ENCODE data around the gene KDF1. TPM values are rescaled to one million over a fixed set of nuclear protein-coding genes. Genes with fewer than 3 reads are reported as not detected.

KDF1 gene
- total and polyA plus RNA-seq, 2 of the 13 experiments (the other 11 are each of a cell fraction or from before 2014, with no cell fraction given) = 1.9 to 4.9 TPM

DNA sequence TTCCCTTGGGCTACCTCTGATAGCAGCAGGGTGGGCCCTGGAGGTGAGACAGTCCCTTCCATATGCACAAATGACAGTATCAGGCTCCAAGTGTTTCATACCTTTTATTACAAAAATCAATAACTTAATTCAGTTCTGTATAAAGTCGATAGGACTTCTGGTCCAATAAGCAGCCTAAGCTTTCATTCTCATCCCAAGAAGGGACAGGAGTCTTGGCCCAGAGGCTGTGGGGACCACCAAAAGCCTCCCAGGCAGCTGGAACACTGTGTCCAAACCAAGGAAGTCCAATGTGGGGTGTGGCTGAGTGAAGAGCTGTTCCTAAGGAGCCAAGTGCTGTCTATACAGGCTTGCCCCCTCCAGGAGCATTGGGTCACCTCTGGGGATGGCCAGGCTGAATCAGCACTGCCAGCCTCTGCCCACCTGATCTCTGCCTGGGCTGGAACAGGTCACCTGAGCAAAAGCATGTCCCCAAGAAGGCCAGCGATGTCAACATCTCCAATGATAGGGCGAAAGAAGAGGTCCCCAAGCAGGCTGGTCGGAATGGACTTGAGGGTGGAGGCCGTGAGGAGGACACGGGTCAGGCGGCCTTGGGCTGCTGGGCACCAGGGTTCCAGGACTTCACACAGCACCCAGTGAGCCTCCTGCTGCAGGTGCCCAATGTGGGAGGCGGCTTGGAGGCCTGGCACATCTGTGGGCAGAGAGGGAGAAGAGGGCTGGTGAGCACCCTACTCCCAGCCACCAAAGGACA lies 48.7 kb downstream of the KDF1 start (continued):
- TF ChIP-seq, protein P1, sequence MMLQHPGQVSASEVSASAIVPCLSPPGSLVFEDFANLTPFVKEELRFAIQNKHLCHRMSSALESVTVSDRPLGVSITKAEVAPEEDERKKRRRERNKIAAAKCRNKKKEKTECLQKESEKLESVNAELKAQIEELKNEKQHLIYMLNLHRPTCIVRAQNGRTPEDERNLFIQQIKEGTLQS (CRISPR knock-in tag; IDR thresholded peaks at IDR 0.05) = no peak
- TF ChIP-seq KLF13 (CRISPR knock-in tag; IDR thresholded peaks at IDR 0.05) (no peak), ZNF350 (CRISPR knock-in tag; IDR thresholded peaks at IDR 0.05; ENCODE audit: borderline replicate concordance, low read depth) (no peak), ZSCAN20 (CRISPR knock-in tag; IDR thresholded peaks at IDR 0.05; ENCODE audit: borderline replicate concordance) (no peak), ZNF407 (CRISPR knock-in tag; IDR thresholded peaks at IDR 0.05; ENCODE audit: not compliant biosample characterization) (no peak), ZNF138 (CRISPR knock-in tag; IDR thresholded peaks at IDR 0.05; ENCODE audit: low read depth) (no peak), ZNF563 (CRISPR knock-in tag; IDR thresholded peaks at IDR 0.05) (peak; percentile 50; the same call in 1 of the 2 replicates), ZNF264 (CRISPR knock-in tag; IDR thresholded peaks at IDR 0.05) (no peak), IKZF4 (CRISPR knock-in tag; IDR thresholded peaks at IDR 0.05; ENCODE audit: borderline replicate concordance, low read depth, not compliant biosample characterization) (no peak), ZMYM3 (CRISPR knock-in tag; IDR thresholded peaks at IDR 0.05) (no peak), ZNF557 (CRISPR knock-in tag; IDR thresholded peaks at IDR 0.05) (no peak)
- TF ChIP-seq, protein P2, sequence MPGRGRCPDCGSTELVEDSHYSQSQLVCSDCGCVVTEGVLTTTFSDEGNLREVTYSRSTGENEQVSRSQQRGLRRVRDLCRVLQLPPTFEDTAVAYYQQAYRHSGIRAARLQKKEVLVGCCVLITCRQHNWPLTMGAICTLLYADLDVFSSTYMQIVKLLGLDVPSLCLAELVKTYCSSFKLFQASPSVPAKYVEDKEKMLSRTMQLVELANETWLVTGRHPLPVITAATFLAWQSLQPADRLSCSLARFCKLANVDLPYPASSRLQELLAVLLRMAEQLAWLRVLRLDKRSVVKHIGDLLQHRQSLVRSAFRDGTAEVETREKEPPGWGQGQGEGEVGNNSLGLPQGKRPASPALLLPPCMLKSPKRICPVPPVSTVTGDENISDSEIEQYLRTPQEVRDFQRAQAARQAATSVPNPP (CRISPR knock-in tag; IDR thresholded peaks at IDR 0.05) = no peak
- TF ChIP-seq, protein P3, sequence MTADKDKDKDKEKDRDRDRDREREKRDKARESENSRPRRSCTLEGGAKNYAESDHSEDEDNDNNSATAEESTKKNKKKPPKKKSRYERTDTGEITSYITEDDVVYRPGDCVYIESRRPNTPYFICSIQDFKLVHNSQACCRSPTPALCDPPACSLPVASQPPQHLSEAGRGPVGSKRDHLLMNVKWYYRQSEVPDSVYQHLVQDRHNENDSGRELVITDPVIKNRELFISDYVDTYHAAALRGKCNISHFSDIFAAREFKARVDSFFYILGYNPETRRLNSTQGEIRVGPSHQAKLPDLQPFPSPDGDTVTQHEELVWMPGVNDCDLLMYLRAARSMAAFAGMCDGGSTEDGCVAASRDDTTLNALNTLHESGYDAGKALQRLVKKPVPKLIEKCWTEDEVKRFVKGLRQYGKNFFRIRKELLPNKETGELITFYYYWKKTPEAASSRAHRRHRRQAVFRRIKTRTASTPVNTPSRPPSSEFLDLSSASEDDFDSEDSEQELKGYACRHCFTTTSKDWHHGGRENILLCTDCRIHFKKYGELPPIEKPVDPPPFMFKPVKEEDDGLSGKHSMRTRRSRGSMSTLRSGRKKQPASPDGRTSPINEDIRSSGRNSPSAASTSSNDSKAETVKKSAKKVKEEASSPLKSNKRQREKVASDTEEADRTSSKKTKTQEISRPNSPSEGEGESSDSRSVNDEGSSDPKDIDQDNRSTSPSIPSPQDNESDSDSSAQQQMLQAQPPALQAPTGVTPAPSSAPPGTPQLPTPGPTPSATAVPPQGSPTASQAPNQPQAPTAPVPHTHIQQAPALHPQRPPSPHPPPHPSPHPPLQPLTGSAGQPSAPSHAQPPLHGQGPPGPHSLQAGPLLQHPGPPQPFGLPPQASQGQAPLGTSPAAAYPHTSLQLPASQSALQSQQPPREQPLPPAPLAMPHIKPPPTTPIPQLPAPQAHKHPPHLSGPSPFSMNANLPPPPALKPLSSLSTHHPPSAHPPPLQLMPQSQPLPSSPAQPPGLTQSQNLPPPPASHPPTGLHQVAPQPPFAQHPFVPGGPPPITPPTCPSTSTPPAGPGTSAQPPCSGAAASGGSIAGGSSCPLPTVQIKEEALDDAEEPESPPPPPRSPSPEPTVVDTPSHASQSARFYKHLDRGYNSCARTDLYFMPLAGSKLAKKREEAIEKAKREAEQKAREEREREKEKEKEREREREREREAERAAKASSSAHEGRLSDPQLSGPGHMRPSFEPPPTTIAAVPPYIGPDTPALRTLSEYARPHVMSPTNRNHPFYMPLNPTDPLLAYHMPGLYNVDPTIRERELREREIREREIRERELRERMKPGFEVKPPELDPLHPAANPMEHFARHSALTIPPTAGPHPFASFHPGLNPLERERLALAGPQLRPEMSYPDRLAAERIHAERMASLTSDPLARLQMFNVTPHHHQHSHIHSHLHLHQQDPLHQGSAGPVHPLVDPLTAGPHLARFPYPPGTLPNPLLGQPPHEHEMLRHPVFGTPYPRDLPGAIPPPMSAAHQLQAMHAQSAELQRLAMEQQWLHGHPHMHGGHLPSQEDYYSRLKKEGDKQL (CRISPR knock-in tag; IDR thresholded peaks at IDR 0.05; ENCODE audit: low read depth) = no peak
